ENCODE results near the gene AHSG. TPM values are rescaled to one million over a fixed set of nuclear protein-coding genes. Genes with fewer than 3 reads are reported as not detected.

The AHSG gene
- total and polyA plus RNA-seq, 2 experiments from 2014 or later = 0.10 to 0.18 TPM

- no peaks in the 10 kb centered on the region for H4K20me1 ChIP-seq (replicated peaks; ENCODE audit: insufficient read depth)
- no peaks in the 10 kb centered on the region for H3K36me3 Mint-ChIP-seq (ENCODE audit: low read depth)
- H3K27ac ChIP-seq (ENCODE audit: low read depth) = no peak overlapping the region
- no peaks in the 10 kb centered on the region for H3K79me2 ChIP-seq (replicated peaks; ENCODE audit: insufficient read depth)
- no peak overlapping the region for H3K27ac Mint-ChIP-seq
- peaks cover 6% of the 10 kb centered on the region for H3K4me1 ChIP-seq (ENCODE audit: insufficient read depth)
- H3K9me2 ChIP-seq (ENCODE audit: insufficient read depth) = 0 out of 2 replicates have a peak, but pooled peaks cover 7% of the 10 kb centered on the region
- no peak overlapping the region for H3K4me2 ChIP-seq
- H3K27me3 ChIP-seq (ENCODE audit: insufficient read depth) = peaks cover 6% of the 10 kb centered on the region; the same call in 1 of the 2 replicates
- peaks cover 3% of the 10 kb centered on the region; the same call in 1 of the 3 replicates for H3K9me3 Mint-ChIP-seq
- no peak for ATAC-seq
- no peak for DNase-seq (ENCODE audit: low spot score)
- H3K4me1 Mint-ChIP-seq = peaks cover 6% of the 10 kb centered on the region; the same call in 2 of the 3 replicates
- H3K36me3 ChIP-seq (ENCODE audit: insufficient read depth) = no peaks in the 10 kb centered on the region
- peaks cover 12% of the 10 kb centered on the region for H3K27me3 Mint-ChIP-seq (ENCODE audit: insufficient read depth, low read depth, poor library complexity)
- H3F3A ChIP-seq (replicated peaks; ENCODE audit: low read depth) = no peaks in the 10 kb centered on the region
- H3K4me3 ChIP-seq = no peak overlapping the region
- no peak overlapping the region for H2AFZ ChIP-seq
- TF ChIP-seq ZNF331 (CRISPR knock-in tag; IDR thresholded peaks at IDR 0.05; ENCODE audit: low read depth) = no peak
- TF ChIP-seq CREB1 (CRISPR knock-in tag; IDR thresholded peaks at IDR 0.05; ENCODE audit: low read depth) = no peak
- no peak for TF ChIP-seq JUNB (IDR thresholded peaks at IDR 0.05; ENCODE audit: unreplicated experiment)
- no peak for TF ChIP-seq EZH2phosphoT487 (IDR thresholded peaks at IDR 0.05; ENCODE audit: unreplicated experiment)
- TF ChIP-seq, protein P1, sequence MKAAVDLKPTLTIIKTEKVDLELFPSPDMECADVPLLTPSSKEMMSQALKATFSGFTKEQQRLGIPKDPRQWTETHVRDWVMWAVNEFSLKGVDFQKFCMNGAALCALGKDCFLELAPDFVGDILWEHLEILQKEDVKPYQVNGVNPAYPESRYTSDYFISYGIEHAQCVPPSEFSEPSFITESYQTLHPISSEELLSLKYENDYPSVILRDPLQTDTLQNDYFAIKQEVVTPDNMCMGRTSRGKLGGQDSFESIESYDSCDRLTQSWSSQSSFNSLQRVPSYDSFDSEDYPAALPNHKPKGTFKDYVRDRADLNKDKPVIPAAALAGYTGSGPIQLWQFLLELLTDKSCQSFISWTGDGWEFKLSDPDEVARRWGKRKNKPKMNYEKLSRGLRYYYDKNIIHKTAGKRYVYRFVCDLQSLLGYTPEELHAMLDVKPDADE (IDR thresholded peaks at IDR 0.05) = no peak
- no peak for TF ChIP-seq REST (IDR thresholded peaks at IDR 0.05; ENCODE audit: unreplicated experiment)
- TF ChIP-seq ZNF114 (CRISPR knock-in tag; IDR thresholded peaks at IDR 0.05) = no peak
- TF ChIP-seq EZH2 (IDR thresholded peaks at IDR 0.05; ENCODE audit: low read depth, unreplicated experiment) = no peak
- H3K4me3 Mint-ChIP-seq = no peak overlapping the region
Measured at GRCh38 chr3:186620213-186621092, 7.6 kb downstream of the AHSG start.
